ENCODE data around the gene MAP1LC3C.
A peak's percentile ranks its signal among the peaks of the same experiment; 100 is the strongest.

The MAP1LC3C gene

GRCh38 chr1:242019018-242019417, 20.1 kb upstream of the MAP1LC3C start:
- TF ChIP-seq CTCF (IDR thresholded peaks at IDR 0.05; ENCODE audit: low read length, missing control alignments): no peak

GRCh38 chr1:242017580-242018233, 18.8 kb upstream of the MAP1LC3C start:
- peak; percentile 52 for DNase-seq (ENCODE audit: low read depth)
- no peak overlapping the region for H3K4me3 ChIP-seq (replicated peaks; ENCODE audit: low read depth, low read length)
- TF ChIP-seq CTCF (IDR thresholded peaks at IDR 0.05; ENCODE audit: low read length, missing control alignments): peak; percentile 67

More at GRCh38 chr1:242019018-242019417, 20.1 kb upstream of the MAP1LC3C start:
- no peak overlapping the region for H3K4me3 ChIP-seq (replicated peaks; ENCODE audit: low read depth, low read length)
- DNase-seq (ENCODE audit: low read depth): no peak

- DNase-seq (ENCODE audit: low read depth): no peak
- no peak for TF ChIP-seq CTCF (IDR thresholded peaks at IDR 0.05; ENCODE audit: low read length, missing control alignments)
- H3K4me3 ChIP-seq (replicated peaks; ENCODE audit: low read depth, low read length): no peak overlapping the region
Observed at GRCh38 chr1:242016479-242016878, 17.6 kb upstream of the MAP1LC3C start.

- no peak overlapping the region for H3K4me3 ChIP-seq (replicated peaks; ENCODE audit: low read depth, low read length)
- no peak for DNase-seq (ENCODE audit: low read depth)
- TF ChIP-seq CTCF (IDR thresholded peaks at IDR 0.05; ENCODE audit: low read length, missing control alignments): no peak
Observed at GRCh38 chr1:242011894-242012660, 13.2 kb upstream of the MAP1LC3C start.

- no peak for TF ChIP-seq CTCF (IDR thresholded peaks at IDR 0.05; ENCODE audit: low read length, missing control alignments)
- DNase-seq (ENCODE audit: low read depth): no peak
- no peak overlapping the region for H3K4me3 ChIP-seq (replicated peaks; ENCODE audit: low read depth, low read length)
Observed at GRCh38 chr1:242008826-242009495, 10.1 kb upstream of the MAP1LC3C start.

- TF ChIP-seq CTCF (IDR thresholded peaks at IDR 0.05; ENCODE audit: low read length, missing control alignments): no peak
- H3K4me3 ChIP-seq (replicated peaks; ENCODE audit: low read depth, low read length): no peak overlapping the region
- no peak for DNase-seq (ENCODE audit: low read depth)
Observed at GRCh38 chr1:242006976-242007375, 8.1 kb upstream of the MAP1LC3C start.
